ENCODE data around the gene SERINC3.

Gene SERINC3

DNA sequence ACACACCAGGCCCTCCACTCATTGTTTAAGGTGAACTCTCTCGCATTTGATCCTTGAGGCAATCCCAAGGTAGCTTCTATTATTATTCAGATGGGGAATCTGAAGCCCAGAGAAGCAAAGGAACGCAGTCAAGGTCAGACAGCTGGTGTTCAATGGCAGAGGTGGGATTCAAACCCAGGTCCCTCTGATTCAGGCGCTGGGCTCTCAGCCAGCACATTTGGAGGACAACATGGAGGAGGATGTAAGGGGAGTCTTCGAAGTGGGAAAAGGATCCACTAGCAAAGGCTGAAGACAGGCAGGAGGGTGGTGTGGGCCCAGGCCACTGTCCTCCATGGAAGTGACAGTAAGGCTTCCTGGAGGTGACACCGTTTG is 60.1 kb downstream of the SERINC3 start:
- DNase-seq (ENCODE audit: low spot score): no peak
- H3K27ac ChIP-seq: no peak overlapping the region
- CTCF ChIA-PET: interaction anchor here (0.6 to 4.4 kb wide), 18 partner anchors 8 to 345 kb away, joined by 3 to 31 read pairs (median 4); partner anchors contain the start of gene SERINC3
- TF ChIP-seq, protein P1, sequence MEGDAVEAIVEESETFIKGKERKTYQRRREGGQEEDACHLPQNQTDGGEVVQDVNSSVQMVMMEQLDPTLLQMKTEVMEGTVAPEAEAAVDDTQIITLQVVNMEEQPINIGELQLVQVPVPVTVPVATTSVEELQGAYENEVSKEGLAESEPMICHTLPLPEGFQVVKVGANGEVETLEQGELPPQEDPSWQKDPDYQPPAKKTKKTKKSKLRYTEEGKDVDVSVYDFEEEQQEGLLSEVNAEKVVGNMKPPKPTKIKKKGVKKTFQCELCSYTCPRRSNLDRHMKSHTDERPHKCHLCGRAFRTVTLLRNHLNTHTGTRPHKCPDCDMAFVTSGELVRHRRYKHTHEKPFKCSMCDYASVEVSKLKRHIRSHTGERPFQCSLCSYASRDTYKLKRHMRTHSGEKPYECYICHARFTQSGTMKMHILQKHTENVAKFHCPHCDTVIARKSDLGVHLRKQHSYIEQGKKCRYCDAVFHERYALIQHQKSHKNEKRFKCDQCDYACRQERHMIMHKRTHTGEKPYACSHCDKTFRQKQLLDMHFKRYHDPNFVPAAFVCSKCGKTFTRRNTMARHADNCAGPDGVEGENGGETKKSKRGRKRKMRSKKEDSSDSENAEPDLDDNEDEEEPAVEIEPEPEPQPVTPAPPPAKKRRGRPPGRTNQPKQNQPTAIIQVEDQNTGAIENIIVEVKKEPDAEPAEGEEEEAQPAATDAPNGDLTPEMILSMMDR (conservative IDR thresholded peaks at IDR 0.05; ENCODE audit: low read depth): no peak
- POLR2A ChIA-PET (ENCODE audit: low non-redundant PET): no interaction called here

DNA sequence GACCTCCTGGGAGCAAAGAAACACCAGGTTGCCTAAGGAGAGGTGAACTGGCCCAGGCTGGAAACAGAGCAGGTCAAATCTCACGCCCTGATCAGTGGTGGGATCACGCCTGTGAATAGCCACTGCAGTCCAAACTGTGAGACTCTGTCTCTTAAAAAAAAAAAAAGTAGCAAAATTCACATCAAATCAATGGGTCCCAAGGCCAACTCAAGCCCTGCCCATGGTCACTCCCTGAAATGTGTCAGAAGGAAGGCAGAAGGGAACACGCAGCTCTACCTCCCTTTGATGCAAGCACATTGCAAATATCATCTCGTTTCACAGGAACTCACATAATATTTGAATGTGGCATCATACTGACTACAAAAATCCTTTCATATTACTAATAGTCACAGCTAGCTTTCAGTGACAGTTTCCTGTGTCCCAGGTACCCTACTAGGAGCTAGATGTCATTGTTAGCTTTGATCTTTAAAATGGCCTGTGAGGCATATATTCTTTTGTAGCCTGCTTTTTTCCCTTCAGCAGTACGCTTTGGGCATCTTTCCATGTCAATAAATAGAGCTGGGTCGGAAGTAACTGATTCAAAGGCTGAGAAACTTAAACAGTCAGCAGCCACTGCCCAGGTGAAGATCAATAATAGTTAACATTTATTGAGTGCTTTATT is 60.6 kb downstream of the SERINC3 start:
- H3K27ac ChIP-seq: no peak overlapping the region
- no peak for DNase-seq (ENCODE audit: low spot score)
- TF ChIP-seq, protein P1 (conservative IDR thresholded peaks at IDR 0.05; ENCODE audit: low read depth): peak; percentile 27; the same call in 1 of the 2 replicates
- CTCF ChIA-PET: interaction anchor here (0.6 to 4.4 kb wide), 17 partner anchors 8 to 345 kb away, joined by 3 to 31 read pairs (median 4); partner anchors contain the start of gene SERINC3
- POLR2A ChIA-PET (ENCODE audit: low non-redundant PET): no interaction called here

DNA sequence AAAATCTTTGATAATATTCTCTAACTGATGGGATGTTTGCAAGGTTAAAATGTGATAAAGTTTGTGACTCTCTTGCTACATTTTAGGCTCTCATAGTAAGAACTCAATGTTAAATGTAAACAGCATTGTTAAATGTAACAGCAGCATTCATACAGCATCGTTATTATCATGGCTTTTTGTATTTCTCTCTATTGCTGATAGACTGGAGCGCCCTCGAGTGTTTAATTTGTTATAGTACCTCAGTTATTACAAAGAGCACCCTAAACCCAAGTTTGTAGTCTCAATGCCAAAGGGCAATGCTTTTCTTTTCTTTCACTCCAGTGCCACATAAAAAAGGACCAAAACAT is 61.1 kb downstream of the SERINC3 start:
- ChIA-PET CTCF (interaction anchor here (0.7 to 4.4 kb wide), 8 partner anchors 15 to 244 kb away, joined by 3 to 31 read pairs (median 5); no protein-coding TSS in a partner anchor), POLR2A (ENCODE audit: low non-redundant PET) (no interaction called here)
- H3K27ac ChIP-seq: no peak overlapping the region
- TF ChIP-seq, protein P1 (conservative IDR thresholded peaks at IDR 0.05; ENCODE audit: low read depth): peak; percentile 73
- DNase-seq (ENCODE audit: low spot score): peak; percentile 83

DNA sequence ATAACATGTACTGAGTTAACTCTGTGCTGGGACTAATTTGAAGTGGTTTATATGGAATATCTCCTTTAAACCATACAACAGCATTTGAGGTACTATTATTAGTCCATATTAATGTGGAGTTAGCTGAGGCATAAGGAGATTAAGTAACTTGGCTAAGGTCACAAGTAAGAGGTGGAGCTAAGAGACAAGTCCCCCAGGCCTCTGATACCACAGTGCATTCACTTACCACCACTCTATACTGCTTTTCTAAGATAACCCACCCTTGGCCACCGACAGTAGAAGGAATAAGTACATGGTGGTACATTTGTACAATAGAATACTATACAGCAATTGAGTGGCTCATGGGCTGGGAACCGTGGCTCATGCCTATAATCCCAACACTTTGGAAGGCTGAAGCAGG is 62.6 kb downstream of the SERINC3 start:
- DNase-seq (ENCODE audit: low spot score): no peak
- POLR2A ChIA-PET (ENCODE audit: low non-redundant PET): no interaction called here
- no peak overlapping the region for H3K27ac ChIP-seq
- TF ChIP-seq, protein P1 (conservative IDR thresholded peaks at IDR 0.05; ENCODE audit: low read depth): no peak
- CTCF ChIA-PET: interaction anchor here (0.6 to 4.4 kb wide), 5 partner anchors 9 to 150 kb away, joined by 3 to 31 read pairs (median 5); no protein-coding TSS in a partner anchor

DNA sequence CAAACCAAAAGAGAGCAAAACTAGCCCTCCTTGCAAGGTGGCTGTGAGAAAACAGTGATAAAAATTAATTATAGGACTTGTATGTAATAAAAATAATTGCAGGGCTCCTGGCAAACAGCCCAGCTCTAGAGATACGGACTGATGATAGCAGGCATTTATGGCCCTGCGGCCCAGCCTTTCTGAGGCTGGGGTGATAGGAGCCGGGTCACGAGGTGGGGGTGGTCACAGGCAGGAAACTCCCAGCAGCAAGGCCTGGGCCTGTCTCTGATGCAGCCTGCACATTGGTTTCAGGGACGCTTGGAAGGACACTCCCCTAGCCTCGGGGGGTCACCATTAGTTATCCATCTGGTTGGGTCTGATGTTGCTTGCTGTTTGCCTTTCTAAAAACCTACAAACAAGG is 64.9 kb downstream of the SERINC3 start:
- ChIA-PET POLR2A (ENCODE audit: low non-redundant PET) (no interaction called here), CTCF (interaction anchor here (0.6 to 1.1 kb wide), 3 partner anchors 73 to 240 kb away, joined by 3 to 7 read pairs (median 4); no protein-coding TSS in a partner anchor)
- H3K27ac ChIP-seq: no peak overlapping the region
- TF ChIP-seq, protein P1 (conservative IDR thresholded peaks at IDR 0.05; ENCODE audit: low read depth): no peak
- DNase-seq (ENCODE audit: low spot score): no peak

DNA sequence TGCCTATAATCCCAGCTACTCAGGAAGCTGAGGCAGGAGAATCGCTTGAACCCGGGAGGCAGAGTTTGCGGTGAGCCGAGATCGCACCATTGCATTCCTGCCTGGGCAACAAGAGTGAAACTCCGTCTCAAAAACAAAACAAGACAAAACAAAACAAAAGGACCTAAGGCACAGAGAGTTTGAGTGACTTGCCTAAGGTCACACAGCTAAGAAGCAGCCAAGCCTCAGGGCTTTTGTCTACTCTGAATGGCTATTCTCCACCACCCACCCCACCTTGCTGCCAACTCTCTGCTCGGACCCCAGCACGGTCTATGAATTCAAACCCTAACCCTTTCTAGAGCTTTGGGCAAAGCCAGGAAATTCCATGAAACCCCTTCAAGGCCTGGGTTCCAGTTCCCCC is 65.3 kb downstream of the SERINC3 start:
- no peak overlapping the region for H3K27ac ChIP-seq
- DNase-seq (ENCODE audit: low spot score): no peak
- TF ChIP-seq, protein P1 (conservative IDR thresholded peaks at IDR 0.05; ENCODE audit: low read depth): no peak
- ChIA-PET CTCF (interaction anchor here (0.6 to 1.1 kb wide), 4 partner anchors 66 to 239 kb away, joined by 3 to 7 read pairs (median 4); no protein-coding TSS in a partner anchor), POLR2A (ENCODE audit: low non-redundant PET) (no interaction called here)

Data from RWPE1 (cell line).